ENCODE measurements around the gene PIWIL4. TPM values are rescaled to one million over a fixed set of nuclear protein-coding genes. Genes with fewer than 3 reads are reported as not detected.
"Not testable (repeated sequence)": the region's sequence is repeated elsewhere in the genome, so short reads cannot be mapped to it uniquely, and the experiment has no call there.

PIWIL4 gene
- polyA plus RNA-seq, 3 donors = 2.7 to 4.0 (median 3.7) TPM

GRCh38 chr11:94546162-94546470, 21.1 kb upstream of the PIWIL4 start:
- DNase-seq (ENCODE audit: low read depth in 3 of 3, low spot score in 2 of 3) = no peak

- DNase-seq (ENCODE audit: low read depth in 3 of 3, low spot score in 2 of 3) = no peak
Measured at GRCh38 chr11:94546886-94547285, 20.3 kb upstream of the PIWIL4 start.

GRCh38 chr11:94549146-94549545, 18.0 kb upstream of the PIWIL4 start:
- DNase-seq (ENCODE audit: low read depth in 3 of 3, low spot score in 2 of 3) = no peak

GRCh38 chr11:94550513-94550912, 16.7 kb upstream of the PIWIL4 start:
- no peak for DNase-seq (ENCODE audit: low read depth in 3 of 3, low spot score in 2 of 3)

- DNase-seq (ENCODE audit: low read depth in 3 of 3, low spot score in 2 of 3) = no peak
Measured at GRCh38 chr11:94553938-94554337, 13.2 kb upstream of the PIWIL4 start.

- not testable (repeated sequence) for DNase-seq (ENCODE audit: low read depth in 3 of 3, low spot score in 2 of 3)
Measured at GRCh38 chr11:94555752-94556329, 11.3 kb upstream of the PIWIL4 start.

- DNase-seq (ENCODE audit: low read depth in 3 of 3, low spot score in 2 of 3) = no peak
Measured at GRCh38 chr11:94557421-94557820, 9.7 kb upstream of the PIWIL4 start.

- no peak for DNase-seq (ENCODE audit: low read depth in 3 of 3, low spot score in 2 of 3)
Measured at GRCh38 chr11:94557992-94558391, 9.2 kb upstream of the PIWIL4 start.

GRCh38 chr11:94558468-94558867, 8.7 kb upstream of the PIWIL4 start:
- DNase-seq (ENCODE audit: low read depth in 3 of 3, low spot score in 2 of 3) = no peak

- no peak for DNase-seq (ENCODE audit: low read depth in 3 of 3, low spot score in 2 of 3)
Measured at GRCh38 chr11:94558932-94559331, 8.2 kb upstream of the PIWIL4 start.

GRCh38 chr11:94559361-94559760, 7.8 kb upstream of the PIWIL4 start:
- no peak for DNase-seq (ENCODE audit: low read depth in 3 of 3, low spot score in 2 of 3)

GRCh38 chr11:94560834-94561233, 6.3 kb upstream of the PIWIL4 start:
- DNase-seq (ENCODE audit: low read depth in 3 of 3, low spot score in 2 of 3) = no peak

- no peak for DNase-seq (ENCODE audit: low read depth in 3 of 3, low spot score in 2 of 3)
Measured at GRCh38 chr11:94563176-94563847, 3.9 kb upstream of the PIWIL4 start.

- DNase-seq (ENCODE audit: low read depth in 3 of 3, low spot score in 2 of 3) = no peak
Measured at GRCh38 chr11:94563848-94564467, 3.2 kb upstream of the PIWIL4 start.

- no peak for DNase-seq (ENCODE audit: low read depth in 3 of 3, low spot score in 2 of 3)
Measured at GRCh38 chr11:94568200-94568599, 1.0 kb downstream of the PIWIL4 start.

- no peak for DNase-seq (ENCODE audit: low read depth in 3 of 3, low spot score in 2 of 3)
Measured at GRCh38 chr11:94568717-94569116, 1.5 kb downstream of the PIWIL4 start.

GRCh38 chr11:94572975-94573374, 5.8 kb downstream of the PIWIL4 start:
- DNase-seq (ENCODE audit: low read depth in 3 of 3, low spot score in 2 of 3) = not testable (repeated sequence)

- DNase-seq (ENCODE audit: low read depth in 3 of 3, low spot score in 2 of 3) = no peak
Measured at GRCh38 chr11:94574193-94574961, 7.2 kb downstream of the PIWIL4 start.

GRCh38 chr11:94576306-94576705, 9.1 kb downstream of the PIWIL4 start:
- DNase-seq (ENCODE audit: low read depth in 3 of 3, low spot score in 2 of 3) = no peak

- no peak for DNase-seq (ENCODE audit: low read depth in 3 of 3, low spot score in 2 of 3)
Measured at GRCh38 chr11:94577841-94578240, 10.7 kb downstream of the PIWIL4 start.

GRCh38 chr11:94581926-94582325, 14.8 kb downstream of the PIWIL4 start:
- DNase-seq (ENCODE audit: low read depth in 3 of 3, low spot score in 2 of 3) = no peak

Data from right renal cortex interstitium (tissue), 3 donors.